MCF 10A (cell line): Measurements from ENCODE around the gene FGF19. TPM values are rescaled to one million over a fixed set of nuclear protein-coding genes. Genes with fewer than 3 reads are reported as not detected.

Source experiments
- BruUV-seq: library from RNA; stranded (reverse); fragments of 400-500 nt; replicated peaks from 2 replicates; lab custom pipeline; 2021; lab: Mats Ljungman, UMichigan
- CTCF ChIA-PET: fragments of 300-600 bp; sonication (Branson Sonifier 250); formaldehyde crosslinking; extraction: SDS; loops from one replicate; lab custom pipeline; 2021; ENCODE audit warnings: antibody characterized with exemption, inconsistent platforms; lab: Yijun Ruan, JAX
- POLR2A ChIA-PET: fragments of 300-600, 350-650 bp; sonication (Branson Sonifier 250); formaldehyde crosslinking; extraction: SDS; loops from one replicate; lab custom pipeline; 2020; ENCODE audit warnings: antibody characterized with exemption, inconsistent platforms; lab: Yijun Ruan, JAX
- DNase-seq: peaks from one replicate; pipeline ENCODE4 v3.0.0-alpha.2; 2018; ENCODE audit not compliant: unreplicated experiment
- H3K27ac Mint-ChIP-seq: one replicate; pipeline ENCODE4 v1.8.0; 2022; ENCODE audit warnings: mild to moderate bottlenecking, low read depth, mixed read lengths; ENCODE audit not compliant: unreplicated experiment
- H3K27me3 Mint-ChIP-seq: one replicate; pipeline ENCODE4 v1.8.0; 2022; ENCODE audit warnings: mixed read lengths; ENCODE audit not compliant: insufficient read depth, unreplicated experiment
- H3K36me3 Mint-ChIP-seq: one replicate; pipeline ENCODE4 v1.8.0; 2022; ENCODE audit warnings: mild to moderate bottlenecking, moderate library complexity, mixed read lengths; ENCODE audit not compliant: insufficient read depth, unreplicated experiment
- H3K4me1 Mint-ChIP-seq: one replicate; pipeline ENCODE4 v1.8.0; 2022; ENCODE audit warnings: mixed read lengths; ENCODE audit not compliant: insufficient read depth, unreplicated experiment
- H3K4me3 Mint-ChIP-seq: one replicate; pipeline ENCODE4 v1.8.0; 2022; ENCODE audit warnings: mild to moderate bottlenecking, moderate library complexity, mixed read lengths; ENCODE audit not compliant: unreplicated experiment
- H3K9me3 Mint-ChIP-seq: one replicate; pipeline ENCODE4 v1.8.0; 2022; ENCODE audit warnings: mixed read lengths; ENCODE audit not compliant: unreplicated experiment
- intact Hi-C: fragments of 100-400 bp; cut with micrococcal nuclease; formaldehyde crosslinking; loops from 2 replicates; pipeline ENCODE4 v1.14.1; 2022
- total RNA-seq: library from RNA; stranded (reverse); gene quantifications from 2 replicates; pipeline ENCODE4 v1.2.3, GENCODE V29; 2022
- TF ChIP-seq, protein P1 (sequence below): fragments of 200-600 bp; IDR thresholded peaks from one replicate; pipeline ENCODE4 v1.8.0; 2022; ENCODE audit warnings: antibody characterized with exemption, mild to moderate bottlenecking; ENCODE audit not compliant: unreplicated experiment

Gene FGF19
- total RNA-seq, 1 experiment from 2014 or later: not detected

- H3K4me3 Mint-ChIP-seq: no peak overlapping the region
- H3K4me1 Mint-ChIP-seq: peaks cover 4% of the 10 kb centered on the region
- intact Hi-C loops: no loop called here
- no peak for DNase-seq
- TF ChIP-seq, protein P1, sequence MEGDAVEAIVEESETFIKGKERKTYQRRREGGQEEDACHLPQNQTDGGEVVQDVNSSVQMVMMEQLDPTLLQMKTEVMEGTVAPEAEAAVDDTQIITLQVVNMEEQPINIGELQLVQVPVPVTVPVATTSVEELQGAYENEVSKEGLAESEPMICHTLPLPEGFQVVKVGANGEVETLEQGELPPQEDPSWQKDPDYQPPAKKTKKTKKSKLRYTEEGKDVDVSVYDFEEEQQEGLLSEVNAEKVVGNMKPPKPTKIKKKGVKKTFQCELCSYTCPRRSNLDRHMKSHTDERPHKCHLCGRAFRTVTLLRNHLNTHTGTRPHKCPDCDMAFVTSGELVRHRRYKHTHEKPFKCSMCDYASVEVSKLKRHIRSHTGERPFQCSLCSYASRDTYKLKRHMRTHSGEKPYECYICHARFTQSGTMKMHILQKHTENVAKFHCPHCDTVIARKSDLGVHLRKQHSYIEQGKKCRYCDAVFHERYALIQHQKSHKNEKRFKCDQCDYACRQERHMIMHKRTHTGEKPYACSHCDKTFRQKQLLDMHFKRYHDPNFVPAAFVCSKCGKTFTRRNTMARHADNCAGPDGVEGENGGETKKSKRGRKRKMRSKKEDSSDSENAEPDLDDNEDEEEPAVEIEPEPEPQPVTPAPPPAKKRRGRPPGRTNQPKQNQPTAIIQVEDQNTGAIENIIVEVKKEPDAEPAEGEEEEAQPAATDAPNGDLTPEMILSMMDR: no peak
- BruUV-seq: no TSS peak
- no peaks in the 10 kb centered on the region for H3K9me3 Mint-ChIP-seq
- no peaks in the 10 kb centered on the region for H3K27me3 Mint-ChIP-seq
- no peak overlapping the region for H3K27ac Mint-ChIP-seq
- H3K36me3 Mint-ChIP-seq: peaks cover 54% of the 10 kb centered on the region
- CTCF ChIA-PET: interaction anchor here (0.6 to 7.5 kb wide), 6 partner anchors 7 to 660 kb away, joined by 3 to 62 read pairs (median 4); no protein-coding TSS in a partner anchor
- POLR2A ChIA-PET: interaction anchor here (1.3 to 1.4 kb wide), 2 partner anchors 10 to 566 kb away, joined by 3 read pairs; no protein-coding TSS in a partner anchor
Observed at GRCh38 chr11:69667619-69668604, 35.9 kb downstream of the FGF19 start.

DNA sequence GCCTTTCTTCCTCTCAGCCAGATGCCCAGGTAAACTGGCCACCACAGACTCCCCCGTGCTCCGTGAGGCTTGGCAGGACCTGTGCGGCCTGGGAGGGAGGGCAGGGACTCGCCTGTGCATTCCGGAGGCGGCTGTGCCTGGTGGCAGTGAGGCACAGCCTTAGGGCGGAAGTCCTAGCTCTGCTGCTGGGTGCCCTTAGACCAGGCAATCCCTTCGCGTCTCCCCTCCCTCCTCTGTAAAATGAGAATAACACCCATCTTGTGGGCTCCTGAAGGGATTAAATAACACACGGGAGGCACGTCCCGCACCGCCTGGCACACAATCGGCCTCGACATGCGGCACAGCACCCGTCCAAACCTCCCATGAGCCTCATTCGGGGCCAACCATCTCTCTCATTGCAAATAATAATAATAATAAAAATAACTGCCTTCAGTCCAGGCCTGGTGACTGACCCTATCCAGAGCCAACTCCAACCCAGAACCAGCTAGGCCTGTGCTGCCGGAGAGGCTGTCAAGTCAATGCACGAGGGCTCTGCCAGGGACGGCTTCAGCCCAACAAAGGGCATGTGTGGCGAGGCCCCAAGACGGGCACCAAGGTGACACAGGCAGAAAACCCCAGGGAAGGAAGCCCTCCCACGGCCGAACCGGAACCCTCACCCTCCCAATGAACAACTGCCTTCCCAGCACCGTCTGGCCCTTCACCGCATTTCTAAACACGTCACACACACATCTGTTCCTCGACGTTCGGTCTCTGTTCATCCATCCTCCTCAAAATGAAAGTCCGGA is 36.9 kb downstream of the FGF19 start:
- CTCF ChIA-PET: interaction anchor here (0.6 to 7.5 kb wide), 4 partner anchors 23 to 566 kb away, joined by 3 to 62 read pairs (median 4); no protein-coding TSS in a partner anchor
- Mint-ChIP-seq H3K9me3 (no peaks in the 10 kb centered on the region), H3K27me3 (no peaks in the 10 kb centered on the region), H3K4me3 (no peak overlapping the region), H3K27ac (no peak overlapping the region), H3K4me1 (peaks cover 4% of the 10 kb centered on the region), H3K36me3 (peaks cover 50% of the 10 kb centered on the region)
- POLR2A ChIA-PET: interaction anchor here (1.3 kb wide), 1 partner anchor 11 kb away, joined by 3 read pairs; no protein-coding TSS in a partner anchor
- no peak for DNase-seq
- TF ChIP-seq, protein P1: no peak
- no TSS peak for BruUV-seq
- intact Hi-C loops: no loop called here

DNA sequence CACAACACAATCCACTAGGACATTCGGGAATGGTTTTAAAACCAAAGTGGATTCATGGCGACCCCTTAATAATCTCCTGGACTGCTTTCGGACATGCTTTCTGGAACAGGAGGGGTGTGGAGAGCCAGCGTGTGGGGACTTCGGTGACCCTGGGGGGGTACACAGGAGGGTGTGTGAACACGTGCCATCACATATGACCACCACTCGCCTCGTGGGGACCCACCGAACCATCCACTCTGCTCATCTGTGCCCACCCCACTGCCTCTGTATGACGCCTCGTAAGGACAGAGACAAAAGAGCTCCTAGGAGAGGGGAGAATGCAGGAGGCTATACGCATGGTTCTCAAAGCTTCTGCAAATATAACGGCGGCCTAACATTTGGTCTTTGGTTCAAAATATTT is 37.6 kb downstream of the FGF19 start:
- POLR2A ChIA-PET: interaction anchor here (0.6 to 1.0 kb wide), 2 partner anchors 24 to 1861 kb away, joined by 5 to 6 read pairs; no protein-coding TSS in a partner anchor
- TF ChIP-seq, protein P1: no peak
- Mint-ChIP-seq H3K27me3 (no peaks in the 10 kb centered on the region), H3K27ac (no peak overlapping the region), H3K36me3 (peaks cover 46% of the 10 kb centered on the region), H3K4me1 (peaks cover 4% of the 10 kb centered on the region), H3K9me3 (no peaks in the 10 kb centered on the region), H3K4me3 (no peak overlapping the region)
- no peak for DNase-seq
- BruUV-seq: no TSS peak
- intact Hi-C loops: no loop called here
- CTCF ChIA-PET: interaction anchor here (7.5 kb wide), 1 partner anchor 565 kb away, joined by 62 read pairs; no protein-coding TSS in a partner anchor
